Posterior vena cava (tissue), 2 donors: Measurements from ENCODE around the gene MYO5C. TPM values are rescaled to one million over a fixed set of nuclear protein-coding genes. Genes with fewer than 3 reads are reported as not detected.
"Not testable (repeated sequence)": the region's sequence is repeated elsewhere in the genome, so short reads cannot be mapped to it uniquely, and the experiment has no call there.

Experiments used
- DNase-seq: peaks from one replicate; pipeline ENCODE4 v3.0.0-alpha.2; 2020; ENCODE audit warnings: low spot score
- intact Hi-C, 2 donors: fragments of 100-400 bp; cut with DNase I; formaldehyde crosslinking; loops; one replicate each; pipeline versions ENCODE4 v1.14.1 to v1.14.2; 2022 to 2023
- total RNA-seq, 2 donors: library from RNA; stranded (reverse); fragmentation: NEBNext Ultra II Directional; extraction: Animal tissue kit (Norgen Biotek cat#: 25700); gene quantifications; one replicate each; pipeline ENCODE4 v1.2.1, GENCODE V29; 2021
- donor health status: DM: yes; HTN: yes; CAD: no.
- donor health status: DM: yes; HTN: yes; CAD: no.

The MYO5C gene
- total RNA-seq, 2 donors from 2014 or later, result 8.6 to 11.1 TPM

GRCh38 chr15:52308446-52309153, 13.0 kb upstream of the MYO5C start:
- no peak for DNase-seq
- intact Hi-C loops, result no loop called here

DNA sequence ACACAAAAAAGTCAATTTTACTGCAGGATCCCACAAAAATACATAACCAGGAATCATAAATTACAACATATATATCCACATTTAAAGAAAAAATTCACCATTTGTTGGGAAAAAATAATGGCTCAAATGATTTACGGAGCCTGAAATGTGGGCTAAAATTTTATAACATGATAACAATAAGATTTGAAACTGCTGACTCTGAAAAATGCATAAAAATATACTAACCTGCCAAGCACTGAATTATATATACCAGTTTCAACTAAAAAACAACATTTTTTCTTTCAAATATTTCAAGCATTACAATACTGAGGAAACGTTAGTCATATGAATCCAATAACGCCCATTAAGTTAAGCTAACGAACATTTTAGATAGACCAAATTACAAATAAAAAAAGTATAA, 12.2 kb upstream of the MYO5C start:
- intact Hi-C loops, result no loop called here
- DNase-seq, result no peak

- DNase-seq, result no peak
- intact Hi-C loops, result no loop called here
These were observed 10.7 kb upstream of the MYO5C start for GRCh38 chr15:52306270-52306669.

DNA sequence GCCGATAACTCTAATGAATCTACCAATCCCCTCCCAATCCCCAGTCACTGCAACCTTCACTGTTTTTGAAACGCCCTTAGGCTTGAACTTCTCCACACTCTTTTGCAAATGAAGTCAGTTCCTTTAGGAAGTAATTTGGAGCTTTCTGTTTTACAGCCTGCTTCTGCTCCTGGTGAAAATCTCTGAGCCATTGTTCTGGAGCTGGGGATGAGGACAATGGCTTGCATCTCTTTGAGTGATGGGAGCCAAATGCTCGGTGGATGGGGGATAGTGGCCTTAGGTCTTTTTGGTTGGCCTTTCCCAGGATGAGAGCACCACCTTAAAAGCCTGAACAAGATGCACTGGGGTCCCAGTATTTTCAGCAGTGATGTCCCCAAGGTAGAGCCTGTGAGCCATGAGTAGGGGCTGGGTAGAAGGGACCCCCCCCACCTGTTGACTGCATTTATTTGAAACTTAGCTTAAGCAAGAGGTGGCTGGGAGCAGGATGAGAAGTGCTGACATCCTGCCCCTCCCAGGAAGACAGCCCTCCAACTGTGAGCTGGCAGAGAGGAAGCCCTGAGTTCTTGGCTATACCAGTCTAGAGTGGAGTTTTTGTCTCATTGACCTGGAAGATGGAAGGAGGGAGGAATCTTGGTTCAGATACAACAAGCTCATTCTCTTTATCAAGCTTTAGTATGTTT, 7.6 kb upstream of the MYO5C start:
- intact Hi-C loops, result no loop called here

GRCh38 chr15:52301265-52301847, 5.8 kb upstream of the MYO5C start:
- intact Hi-C loops, result no loop called here

More for the DNA sequence above, 7.6 kb upstream of the MYO5C start:
- no peak for DNase-seq

DNA sequence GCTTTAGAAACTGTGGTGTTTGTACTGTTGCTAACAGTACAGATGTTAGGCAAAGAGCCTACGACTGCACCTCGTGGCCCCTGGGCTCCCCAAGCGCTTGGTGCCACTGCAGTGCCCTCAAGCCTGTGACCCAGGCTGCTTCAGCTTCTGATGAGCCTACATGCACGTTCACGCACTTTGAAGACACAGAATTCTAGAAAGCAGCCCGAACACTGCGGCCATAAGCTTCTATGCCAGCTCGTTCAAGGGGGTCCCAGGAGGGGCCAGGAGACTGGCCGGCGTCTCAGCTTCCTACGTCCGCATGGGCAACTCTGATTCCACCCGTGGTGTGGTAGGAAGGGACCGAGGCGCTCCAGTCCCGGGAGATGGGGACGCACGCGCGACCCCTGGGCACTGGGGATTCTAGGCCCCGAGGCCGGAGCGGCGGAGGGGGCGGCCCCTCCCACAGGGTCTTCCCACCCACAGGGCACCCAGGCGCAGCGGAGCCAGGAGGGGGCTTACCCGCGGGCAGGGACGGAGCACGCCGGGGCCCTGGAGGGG, 653 bp downstream of the MYO5C start:
- intact Hi-C loops, result no loop called here
- no peak for DNase-seq

More at GRCh38 chr15:52301265-52301847, 5.8 kb upstream of the MYO5C start:
- DNase-seq, result no peak

- DNase-seq, result no peak
- intact Hi-C loops, result no loop called here
These were observed 2.7 kb downstream of the MYO5C start for GRCh38 chr15:52292780-52293392.

GRCh38 chr15:52291204-52291603, 4.4 kb downstream of the MYO5C start:
- no peak for DNase-seq
- intact Hi-C loops, result no loop called here

- DNase-seq, result no peak
- intact Hi-C loops, result no loop called here
These were observed 4.8 kb downstream of the MYO5C start for GRCh38 chr15:52290800-52291199.

- intact Hi-C loops, result no loop called here
- no peak for DNase-seq
These were observed 5.3 kb downstream of the MYO5C start for GRCh38 chr15:52290329-52290728.

DNA sequence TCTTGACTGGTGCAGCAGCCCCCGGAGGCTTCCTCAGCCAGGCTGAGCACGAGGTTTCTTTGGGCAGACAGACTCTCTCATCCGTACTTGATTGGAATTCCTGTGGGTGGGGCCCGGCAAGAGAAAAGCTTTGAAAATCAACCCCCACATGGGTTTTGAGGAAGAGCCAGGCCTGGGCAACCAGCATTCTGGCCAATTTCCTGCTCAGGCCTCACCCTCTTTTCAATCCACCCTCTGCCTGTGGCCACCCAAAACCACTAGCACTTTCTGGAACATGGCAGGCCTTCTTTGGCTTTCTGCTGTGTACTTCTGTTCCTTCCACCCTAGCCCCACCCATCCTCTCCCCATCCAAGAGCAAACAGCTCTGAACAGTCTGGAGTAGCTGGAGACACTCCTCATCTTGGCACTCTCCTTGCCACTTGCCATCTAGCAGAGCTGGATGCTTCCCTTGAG, 5.9 kb downstream of the MYO5C start:
- no peak for DNase-seq
- intact Hi-C loops, result no loop called here

GRCh38 chr15:52288986-52289385, 6.6 kb downstream of the MYO5C start:
- DNase-seq, result no peak
- intact Hi-C loops, result no loop called here

DNA sequence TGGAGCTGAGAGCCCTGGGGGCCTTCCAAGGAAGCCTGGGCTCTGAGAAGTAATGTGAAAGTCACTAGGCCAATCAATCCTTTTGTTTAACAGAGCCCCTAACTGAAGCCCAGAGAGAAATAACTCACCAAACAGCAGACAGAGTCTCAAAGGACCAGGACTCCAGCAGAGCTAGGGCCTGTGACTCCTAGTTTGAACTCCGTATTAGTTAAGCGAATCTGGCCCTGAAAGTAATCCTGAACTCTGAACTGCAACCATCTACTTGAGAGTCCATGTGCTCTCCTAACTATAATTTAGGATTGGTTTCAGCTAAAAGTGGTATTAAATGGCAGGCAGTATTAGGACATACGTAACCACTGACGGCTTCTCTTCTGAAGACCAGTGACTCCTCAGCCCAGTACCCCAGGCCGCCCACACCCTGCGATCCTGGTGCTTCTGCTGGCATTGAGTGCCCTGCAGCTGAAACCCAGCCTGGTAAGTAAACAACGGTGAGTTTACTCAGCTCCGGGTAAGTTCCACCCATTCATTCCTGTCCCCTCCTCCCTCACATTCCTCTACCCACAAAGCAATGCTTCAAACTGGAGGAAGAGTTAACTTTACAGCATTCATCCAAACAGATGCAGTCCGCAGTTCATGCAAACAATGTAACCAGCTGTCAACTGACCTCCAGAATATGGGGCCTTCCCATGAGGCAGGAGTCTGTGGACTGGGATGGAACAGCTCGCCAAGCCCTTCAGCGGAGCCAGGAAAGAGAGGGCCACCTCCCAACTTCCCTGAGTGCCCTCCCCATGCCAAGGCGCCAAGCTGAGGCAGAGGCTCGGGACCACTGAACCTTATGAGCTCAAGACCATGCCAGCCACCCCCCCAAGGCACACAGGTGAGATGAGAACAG, 7.3 kb downstream of the MYO5C start:
- no peak for DNase-seq
- intact Hi-C loops, result no loop called here

- intact Hi-C loops, result no loop called here
- no peak for DNase-seq
These were observed 8.5 kb downstream of the MYO5C start for GRCh38 chr15:52287114-52287513.

GRCh38 chr15:52285941-52286340, 9.7 kb downstream of the MYO5C start:
- DNase-seq, intact Hi-C loops: not testable (repeated sequence)

- intact Hi-C loops, result no loop called here
- DNase-seq, result no peak
These were observed 11.4 kb downstream of the MYO5C start for GRCh38 chr15:52284164-52284563.

DNA sequence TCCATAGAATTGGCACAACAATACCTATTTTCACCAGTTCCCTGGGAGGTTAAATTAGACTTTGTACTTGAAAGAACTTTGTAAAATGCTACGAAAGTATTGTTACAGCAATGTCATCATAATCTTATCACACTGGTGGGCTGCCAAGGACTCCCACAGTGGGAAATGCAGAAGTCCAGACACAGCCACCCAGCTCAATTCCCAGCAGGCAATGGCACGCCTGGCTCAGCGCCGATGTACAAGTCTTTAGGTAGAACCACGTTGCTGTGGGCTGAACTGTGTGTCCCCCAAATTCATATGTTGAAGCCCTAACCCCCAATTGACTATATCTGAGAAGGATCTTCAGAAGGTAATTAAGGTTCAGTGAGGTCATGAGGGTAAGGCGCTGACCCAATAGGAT, 12.3 kb downstream of the MYO5C start:
- intact Hi-C loops, result no loop called here
- no peak for DNase-seq

- intact Hi-C loops, result no loop called here
- no peak for DNase-seq
These were observed 13.2 kb downstream of the MYO5C start for GRCh38 chr15:52282418-52282817.
